ENCODE results near the gene SCAPER. TPM values are rescaled to one million over a fixed set of nuclear protein-coding genes. Genes with fewer than 3 reads are reported as not detected.
A peak's percentile ranks its signal among the peaks of the same experiment; 100 is the strongest.

SCAPER gene
- total RNA-seq, 6 donors from 2014 or later = 14.4 to 67.1 (median 27.6) TPM

- peaks cover 0 to 12% (median 4%) of the 10 kb centered on the region in 4 donors for H3K36me3 ChIP-seq
- no peaks in the 10 kb centered on the region for H3K9me3 ChIP-seq
- WGBS, 2 donors = 25 to 27% methylated on average over 13 to 14 of the region's 14 CpGs
- peaks cover 7 to 24% (median 12%) of the 10 kb centered on the region in 4 donors for H3K4me1 ChIP-seq
- peak overlapping the region; percentile 64 to 85 (median 78) for H3K4me3 ChIP-seq
- no peaks in the 10 kb centered on the region for H3K27me3 ChIP-seq
- DNase-seq = no peak
- TF ChIP-seq CTCF (IDR thresholded peaks at IDR 0.05) (no peak), POLR2A (IDR thresholded peaks at IDR 0.05) (no peak), EP300 (IDR thresholded peaks at IDR 0.05) (no peak)
- ATAC-seq (ENCODE audit: low FRiP score in 2 of 2) = no peak
- H3K27ac ChIP-seq = peak overlapping the region; percentile 67 to 86 (median 80)
Observed at GRCh38 chr15:76932135-76932966, 27.2 kb upstream of the SCAPER start.

- WGBS, 2 donors = 0 to 1% methylated on average over 15 to 26 of the region's 96 CpGs
- Histone ChIP-seq H3K4me1 (peaks cover 7 to 24% (median 12%) of the 10 kb centered on the region in 4 donors), H3K27me3 (no peaks in the 10 kb centered on the region), H3K36me3 (peaks cover 0 to 8% (median 3%) of the 10 kb centered on the region in 4 donors), H3K4me3 (peak within 1 kb of the TSS; percentile 64 to 85 (median 78)), H3K27ac (peak within 1 kb of the TSS; percentile 75 to 86 (median 84)), H3K9me3 (no peaks in the 10 kb centered on the region)
- ATAC-seq (ENCODE audit: low FRiP score in 2 of 2) (peak; percentile 100), DNase-seq (peak; percentile 97 to 98)
- TF ChIP-seq CTCF (IDR thresholded peaks at IDR 0.05) (peak in 4 of 6 experiments; percentile 39 to 58 (median 41)), POLR2A (IDR thresholded peaks at IDR 0.05) (peak in 3 of 4 donors; percentile 58 to 97 (median 96)), EP300 (IDR thresholded peaks at IDR 0.05) (no peak), POLR2AphosphoS5 (IDR thresholded peaks at IDR 0.05) (peak in 1 of 2 donors; percentile 91)
Observed at GRCh38 chr15:76931397-76932134, 26.4 kb upstream of the SCAPER start, which contains the start of gene RCN2. TSS of gene RCN2 (plus strand) at chr15:76931749. CDS start at chr15:76931842, 93 bp downstream.

GRCh38 chr15:76930831-76931396 is 25.8 kb upstream of the SCAPER start:
- H3K4me3 ChIP-seq = peak overlapping the region; percentile 34 to 85 (median 78)
- TF ChIP-seq EP300 (IDR thresholded peaks at IDR 0.05) (no peak), CTCF (IDR thresholded peaks at IDR 0.05) (no peak)
- no peaks in the 10 kb centered on the region for H3K9me3 ChIP-seq
- peaks cover 7 to 24% (median 12%) of the 10 kb centered on the region in 4 donors for H3K4me1 ChIP-seq
- H3K27ac ChIP-seq = peak overlapping the region; percentile 71 to 86 (median 84)
- ATAC-seq (ENCODE audit: low FRiP score in 2 of 2) (no peak), DNase-seq (no peak)
- H3K27me3 ChIP-seq = no peaks in the 10 kb centered on the region
- H3K36me3 ChIP-seq = peaks cover 0 to 8% (median 0%) of the 10 kb centered on the region in 4 donors
- whole genome bisulfite sequencing, 2 donors = 17 to 24% methylated on average over 7 of the region's 7 CpGs

GRCh38 chr15:76929011-76929760 is 24.0 kb upstream of the SCAPER start:
- Histone ChIP-seq H3K9me3 (no peaks in the 10 kb centered on the region), H3K4me1 (peaks cover 7 to 24% (median 12%) of the 10 kb centered on the region in 4 donors), H3K4me3 (no peak overlapping the region), H3K36me3 (peaks cover 0 to 5% (median 0%) of the 10 kb centered on the region in 4 donors), H3K27me3 (no peaks in the 10 kb centered on the region), H3K27ac (no peak overlapping the region)
- no peak for ATAC-seq (ENCODE audit: low FRiP score in 2 of 2)
- DNase-seq = no peak
- TF ChIP-seq POLR2AphosphoS5 (IDR thresholded peaks at IDR 0.05) = no peak

Data from upper lobe of left lung (tissue), 6 donors.